Heart right ventricle (tissue), 16 donors: ENCODE data around the gene TSHZ3. TPM values are rescaled to one million over a fixed set of nuclear protein-coding genes. Genes with fewer than 3 reads are reported as not detected.

Experiments used
- ATAC-seq, 8 donors: fragments of 200-7000 bp; cut with Tn5 transposase; one replicate each; pipeline ENCODE4 v1.9.1; 2020; ENCODE audit warnings: mild to moderate bottlenecking in 8 of 8, moderate library complexity in 8 of 8, moderate number of reproducible peaks in 1 of 8
- DNase-seq, 2 donors: peaks; one replicate each; pipeline ENCODE4 v3.0.0-alpha.2; 2020
- H3K27ac ChIP-seq, 10 donors: fragments of 200-600 bp; sonication (generic) in 2 of 10; one replicate each; pipeline versions ENCODE4 v1.5.0 to v1.8.0; 2020 to 2022; ENCODE audit warnings: mild to moderate bottlenecking in 3 of 10
- H3K27me3 ChIP-seq, 7 donors: fragments of 200-600 bp; one replicate each; pipeline ENCODE4 v1.8.0; 2021 to 2022; ENCODE audit warnings: mild to moderate bottlenecking in 2 of 7
- H3K36me3 ChIP-seq, 9 donors: fragments of 200-600 bp; sonication (generic) in 1 of 9; one replicate each; pipeline versions ENCODE4 v1.5.0 to v1.8.0; 2020 to 2022; ENCODE audit warnings: mild to moderate bottlenecking in 2 of 9
- H3K4me1 ChIP-seq, 9 donors: fragments of 200-600 bp; sonication (generic) in 1 of 9; one replicate each; pipeline versions ENCODE4 v1.5.0 to v1.8.0; 2020 to 2022; ENCODE audit warnings: mild to moderate bottlenecking in 4 of 9
- H3K4me3 ChIP-seq, 10 donors: fragments of 200-600 bp; sonication (generic) in 2 of 10; one replicate each; pipeline versions ENCODE4 v1.5.0 to v1.8.0; 2020 to 2022; ENCODE audit warnings: mild to moderate bottlenecking in 7 of 10, moderate library complexity in 2 of 10
- H3K9me3 ChIP-seq, 11 donors: fragments of 200-600 bp in 10 of 11; sonication (generic) in 2 of 11; one replicate each; pipeline versions ENCODE4 v1.5.0 to v1.8.0; 2013 to 2022; ENCODE audit warnings: mild to moderate bottlenecking in 2 of 11, control low read depth in 1 of 11, moderate library complexity in 1 of 11
- WGBS, 2 donors: extraction: QIAGEN DNeasy Blood & Tissue Kit; methylation state at CpG; one replicate each; pipeline ENCODE4 v1.1.7; 2013; ENCODE audit warnings: inconsistent platforms in 1 of 2; 5-methylcytosine and 5-hydroxymethylcytosine counted together
- intact Hi-C, 10 donors: fragments of 100-400 bp; cut with DNase I; formaldehyde crosslinking; loops; one replicate each; pipeline versions ENCODE4 v1.11.1 to v1.14.2; 2022
- polyA plus RNA-seq, 2 donors: library from polyadenylated mRNA; stranded (reverse); fragments of 200-250 nt; gene quantifications; one replicate each; pipeline ENCODE4 v1.2.3, GENCODE V29; 2013
- total RNA-seq, 10 donors: library from RNA; stranded (reverse); fragmentation: NEBNext Ultra II Directional in 3 of 10; extraction: Animal tissue kit (Norgen Biotek cat#: 25700) in 3 of 10; gene quantifications; one replicate each; pipeline versions ENCODE4 v1.2.1 to v1.2.4, GENCODE V29; 2021 to 2023
- TF ChIP-seq, protein P1 (sequence below), 9 donors: fragments of 200-600 bp; sonication (generic) in 2 of 9; IDR thresholded peaks; one replicate each; pipeline versions ENCODE4 v1.5.0 to v1.8.0; 2021 to 2022; ENCODE audit warnings: antibody characterized with exemption in 9 of 9, mild to moderate bottlenecking in 5 of 9, moderate library complexity in 1 of 9
- donor health status: Arrhythmogenic right ventricular cardiomyopathy.
- donor health status: ischemic (EF 13 %, LVEDD 7.1; RV severe dilation, severe dysfunction).
- donor health status: healthy with polysubstance abuse.
- donor health status: DM: no; HTN: yes; CAD: no.
- donor health status: DM: no; HTN: no; CAD: no.
- donor health status: ischemic (EF 25% LVEDD 6.9; RV normal size, moderate dysfunction).
- donor health status: ischemic (EF 25% LVEDD 5.7; RV mildly dilated, moderate dysfunction).
- donor health status: healthy.
- donor health status: DM: yes; HTN: yes; CAD: no.
- donor health status: Ischemic cardiomyopathy.
- donor health status: ischemic (EF 35%, LVEDD 5.7; RV mildly dilated, moderate dysfunction).
- donor health status: nonischemic (EF 11% LVEDD 7.7; RV severe dilation, severe dysfunction).
- donor health status: DM: yes; HTN: yes; CAD: no.
- donor health status: PGD.
- donor health status: ischemic (EF 29% LVEDD 5.4; RV normal size, mild dysfunction).
- donor health status: nonischemic (EF 23%, LVEDD 6.1; RV moderate dilation, normal function).

TSHZ3 gene
- total and polyA plus RNA-seq, 12 donors, result 1.7 to 5.0 (median 3.1) TPM

DNA sequence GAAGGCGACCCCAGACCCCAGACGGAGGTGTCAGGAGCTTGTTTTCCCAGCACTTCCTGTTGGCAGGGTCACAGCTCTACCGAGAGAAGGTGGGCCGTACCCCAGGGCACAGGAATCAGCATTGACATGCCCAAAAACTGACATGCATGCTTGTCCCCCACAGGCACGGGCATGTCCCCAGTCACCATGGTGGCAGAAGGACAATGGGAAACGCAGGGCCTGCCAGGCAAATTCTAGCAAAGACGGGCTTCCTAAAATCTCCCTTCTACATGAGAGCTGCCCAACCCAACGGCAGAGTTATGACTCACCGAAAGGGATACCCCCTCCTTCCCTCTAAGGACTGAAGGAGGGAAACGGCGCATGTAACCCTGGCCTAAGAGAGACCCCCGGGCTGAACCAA, 18.5 kb downstream of the TSHZ3 start:
- DNase-seq (no peak), ATAC-seq (no peak)
- peaks cover 0 to 51% (median 10%) of the 10 kb centered on the region in 9 donors for H3K4me1 ChIP-seq
- H3K36me3 ChIP-seq, result peaks cover 0 to 3% (median 0%) of the 10 kb centered on the region in 9 donors
- H3K27ac ChIP-seq, result peak overlapping the region in 1 of 10 donors; percentile 79
- H3K9me3 ChIP-seq, result no peaks in the 10 kb centered on the region
- H3K27me3 ChIP-seq, result no peaks in the 10 kb centered on the region
- no peak overlapping the region for H3K4me3 ChIP-seq
- intact Hi-C loops, result no loop called here
- 85% methylated on average over 12 of the region's 12 CpGs for WGBS, 2 donors
- TF ChIP-seq, protein P1, sequence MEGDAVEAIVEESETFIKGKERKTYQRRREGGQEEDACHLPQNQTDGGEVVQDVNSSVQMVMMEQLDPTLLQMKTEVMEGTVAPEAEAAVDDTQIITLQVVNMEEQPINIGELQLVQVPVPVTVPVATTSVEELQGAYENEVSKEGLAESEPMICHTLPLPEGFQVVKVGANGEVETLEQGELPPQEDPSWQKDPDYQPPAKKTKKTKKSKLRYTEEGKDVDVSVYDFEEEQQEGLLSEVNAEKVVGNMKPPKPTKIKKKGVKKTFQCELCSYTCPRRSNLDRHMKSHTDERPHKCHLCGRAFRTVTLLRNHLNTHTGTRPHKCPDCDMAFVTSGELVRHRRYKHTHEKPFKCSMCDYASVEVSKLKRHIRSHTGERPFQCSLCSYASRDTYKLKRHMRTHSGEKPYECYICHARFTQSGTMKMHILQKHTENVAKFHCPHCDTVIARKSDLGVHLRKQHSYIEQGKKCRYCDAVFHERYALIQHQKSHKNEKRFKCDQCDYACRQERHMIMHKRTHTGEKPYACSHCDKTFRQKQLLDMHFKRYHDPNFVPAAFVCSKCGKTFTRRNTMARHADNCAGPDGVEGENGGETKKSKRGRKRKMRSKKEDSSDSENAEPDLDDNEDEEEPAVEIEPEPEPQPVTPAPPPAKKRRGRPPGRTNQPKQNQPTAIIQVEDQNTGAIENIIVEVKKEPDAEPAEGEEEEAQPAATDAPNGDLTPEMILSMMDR (IDR thresholded peaks at IDR 0.05), result no peak

DNA sequence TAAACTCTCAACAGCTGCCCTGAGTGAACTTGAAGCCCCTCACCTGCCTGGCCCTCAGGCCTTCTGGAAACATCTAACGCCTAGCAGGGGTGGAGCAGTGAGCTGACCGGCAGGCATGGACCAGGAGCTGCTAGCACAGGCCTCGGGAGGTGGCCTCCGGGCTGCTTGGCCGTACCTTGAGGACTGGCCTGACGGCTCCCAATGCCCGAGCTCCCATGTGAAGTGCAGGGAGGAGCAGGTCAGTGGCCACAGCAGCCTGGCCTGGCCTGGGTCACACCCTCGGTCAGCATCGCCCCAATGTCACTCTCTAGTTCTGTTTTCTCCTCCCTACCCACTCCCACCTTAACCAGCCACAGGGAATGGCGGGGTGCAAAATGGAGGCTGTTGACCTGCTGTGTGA, 19.0 kb downstream of the TSHZ3 start:
- intact Hi-C loops, result no loop called here
- Histone ChIP-seq H3K9me3 (no peaks in the 10 kb centered on the region), H3K36me3 (peaks cover 0 to 3% (median 0%) of the 10 kb centered on the region in 9 donors), H3K27me3 (no peaks in the 10 kb centered on the region), H3K4me3 (no peak overlapping the region), H3K27ac (peak overlapping the region in 4 of 10 donors; percentile 6 to 79 (median 39)), H3K4me1 (peaks cover 0 to 51% (median 10%) of the 10 kb centered on the region in 9 donors)
- DNase-seq (no peak), ATAC-seq (peak in 1 of 8 donors; percentile 31)
- 85 to 92% methylated on average over 10 of the region's 10 CpGs for WGBS, 2 donors
- TF ChIP-seq, protein P1 (IDR thresholded peaks at IDR 0.05), result no peak

DNA sequence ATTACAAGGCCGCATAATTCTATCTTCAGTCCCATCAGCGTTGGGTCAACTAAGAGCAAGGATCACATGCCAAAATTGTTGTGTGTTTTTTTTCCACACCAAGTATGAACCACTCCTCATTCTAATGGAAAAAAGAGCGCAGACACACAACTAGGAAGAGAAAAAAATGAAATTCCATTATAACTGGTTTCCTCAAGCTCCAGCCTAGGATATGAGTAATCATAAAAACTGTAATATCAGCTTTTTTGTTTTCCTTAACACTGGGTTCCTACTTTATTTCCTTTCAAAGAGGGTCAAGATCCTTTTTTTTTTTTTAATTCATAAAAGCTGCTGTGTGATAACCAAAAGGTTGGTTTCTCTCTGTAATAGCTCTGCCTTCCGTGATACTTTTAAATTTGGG, 19.4 kb downstream of the TSHZ3 start:
- H3K4me1 ChIP-seq, result peaks cover 0 to 51% (median 10%) of the 10 kb centered on the region in 9 donors
- intact Hi-C loops, result no loop called here
- peak overlapping the region in 4 of 10 donors; percentile 6 to 79 (median 39) for H3K27ac ChIP-seq
- no peaks in the 10 kb centered on the region for H3K9me3 ChIP-seq
- TF ChIP-seq, protein P1 (IDR thresholded peaks at IDR 0.05), result no peak
- H3K27me3 ChIP-seq, result no peaks in the 10 kb centered on the region
- ATAC-seq (peak in 4 of 8 donors; percentile 33 to 66 (median 42)), DNase-seq (no peak)
- WGBS, 2 donors, result 72 to 74% methylated on average over 4 of the region's 4 CpGs
- H3K4me3 ChIP-seq, result no peak overlapping the region
- H3K36me3 ChIP-seq, result peaks cover 0 to 3% (median 0%) of the 10 kb centered on the region in 9 donors

DNA sequence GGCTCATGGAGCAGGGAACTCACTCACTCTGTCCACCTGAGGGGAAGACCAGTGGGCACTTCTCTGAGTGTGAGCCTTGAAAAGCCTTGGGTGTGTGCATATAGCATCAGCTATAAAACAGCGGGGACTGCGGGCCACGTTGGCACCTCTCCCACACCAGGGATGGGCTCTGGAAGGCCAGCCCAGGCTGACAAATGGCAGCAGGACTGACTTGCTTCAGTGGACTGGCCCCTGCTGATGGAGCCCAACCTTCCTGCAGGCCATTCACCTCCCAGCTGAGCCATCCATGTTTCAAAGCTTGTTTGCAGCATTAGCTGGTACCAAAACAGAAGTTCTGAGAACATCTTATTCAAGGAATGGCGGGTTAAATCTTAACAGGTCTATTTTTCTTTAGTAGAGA, 21.0 kb downstream of the TSHZ3 start:
- WGBS, 2 donors, result 95 to 96% methylated on average over 4 of the region's 4 CpGs
- no peak for DNase-seq
- intact Hi-C loops, result no loop called here
- no peaks in the 10 kb centered on the region for H3K9me3 ChIP-seq
- H3K27me3 ChIP-seq, result no peaks in the 10 kb centered on the region
- no peak overlapping the region for H3K4me3 ChIP-seq
- H3K27ac ChIP-seq, result peak overlapping the region in 1 of 10 donors; percentile 79
- no peak for ATAC-seq
- TF ChIP-seq, protein P1 (IDR thresholded peaks at IDR 0.05), result no peak
- H3K36me3 ChIP-seq, result peaks cover 0 to 3% (median 0%) of the 10 kb centered on the region in 9 donors
- peaks cover 0 to 51% (median 10%) of the 10 kb centered on the region in 9 donors for H3K4me1 ChIP-seq
